Left lung (tissue), 10 donors: ENCODE data around the gene CRTC1. TPM values are rescaled to one million over a fixed set of nuclear protein-coding genes. Genes with fewer than 3 reads are reported as not detected.

ENCODE experiments used
- ATAC-seq: fragments of 200-7000 bp; cut with Tn5 transposase; one replicate; pipeline ENCODE4 v1.9.1; 2020; ENCODE audit warnings: moderate library complexity
- DNase-seq, 4 donors: peaks; one replicate each; pipeline ENCODE4 v3.0.0-alpha.2; 2013 to 2020
- H3K27ac ChIP-seq, 2 donors: fragments of 200-600 bp; sonication (generic) in 1 of 2; one replicate each; pipeline versions ENCODE4 v1.5.0 to v1.8.0; 2020 to 2021
- H3K27me3 ChIP-seq, 2 donors: fragments of 200-600 bp; sonication (generic) in 1 of 2; one replicate each; pipeline versions ENCODE4 v1.5.0 to v1.8.0; 2020 to 2021
- H3K36me3 ChIP-seq, 2 donors: fragments of 200-600 bp; sonication (generic) in 1 of 2; one replicate each; pipeline versions ENCODE4 v1.5.0 to v1.8.0; 2020 to 2021
- H3K4me1 ChIP-seq, 2 donors: fragments of 200-600 bp; one replicate each; pipeline ENCODE4 v1.8.0; 2021
- H3K4me3 ChIP-seq, 2 donors: fragments of 200-600 bp; sonication (generic) in 1 of 2; one replicate each; pipeline versions ENCODE4 v1.5.0 to v1.8.0; 2020 to 2021; ENCODE audit warnings: mild to moderate bottlenecking in 1 of 2
- H3K9me3 ChIP-seq, 2 donors: fragments of 200-600 bp; sonication (generic) in 1 of 2; one replicate each; pipeline versions ENCODE4 v1.5.0 to v1.8.0; 2020 to 2021
- intact Hi-C, 2 donors: fragments of 100-400 bp; cut with DNase I; formaldehyde crosslinking; loops; one replicate each; pipeline versions ENCODE4 v1.11.2 to v1.14.2; 2022
- polyA plus RNA-seq, 6 donors: library from polyadenylated mRNA; unstranded; fragments of 120-200 nt; gene quantifications; one replicate each; pipeline ENCODE4 v1.2.1, GENCODE V29; 2013; ENCODE audit not compliant: insufficient read length in 6 of 6
- total RNA-seq, 2 donors: library from RNA; stranded (reverse); fragmentation: NEBNext Ultra II Directional; extraction: Animal tissue kit (Norgen Biotek cat#: 25700); gene quantifications; one replicate each; pipeline ENCODE4 v1.2.1, GENCODE V29; 2021
- TF ChIP-seq, protein P1 (sequence below), 2 donors: fragments of 200-600 bp; sonication (generic) in 1 of 2; IDR thresholded peaks; one replicate each; pipeline versions ENCODE4 v1.5.0 to v1.8.0; 2021; ENCODE audit warnings: antibody characterized with exemption in 2 of 2
- donor health status: DM: no; HTN: yes; CAD: no.
- donor health status: DM: no; HTN: no; CAD: no.

CRTC1 gene
- total and polyA plus RNA-seq, 8 donors: 11.3 to 23.9 (median 14.6) TPM

DNA sequence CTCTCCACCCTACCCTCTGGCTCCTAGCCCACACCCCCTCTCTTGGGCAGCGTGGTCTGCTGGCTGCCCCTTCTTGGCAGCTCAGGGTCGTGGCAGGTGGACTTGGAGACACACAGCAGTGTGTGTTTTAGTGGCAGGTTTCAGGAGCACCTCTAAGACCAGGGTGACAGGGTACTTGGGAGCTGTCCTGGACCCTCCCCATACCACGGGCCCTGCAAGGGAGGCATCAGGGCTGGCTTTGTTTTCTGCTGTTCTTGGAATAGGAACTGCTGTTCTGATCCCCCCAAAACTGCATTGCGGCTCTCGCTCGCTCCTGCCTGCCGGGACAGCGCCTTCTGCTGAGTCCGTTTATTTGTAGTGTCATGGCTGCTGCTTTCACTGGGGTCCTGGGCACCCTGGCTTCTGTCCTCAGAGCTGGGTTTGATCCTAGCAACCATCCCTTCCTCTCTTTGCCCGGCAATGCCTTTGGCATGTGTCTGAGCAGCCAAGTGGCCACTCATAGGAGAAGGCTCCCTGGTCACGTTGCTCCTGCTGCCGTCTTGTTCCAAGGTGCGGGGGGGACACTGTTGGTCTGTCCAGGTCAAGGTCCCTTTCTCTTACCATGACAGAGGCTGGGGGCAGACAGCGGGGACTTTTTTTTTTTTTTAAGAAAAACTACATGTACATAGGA, 95.5 kb downstream of the CRTC1 start:
- Histone ChIP-seq H3K4me1 (no peaks in the 10 kb centered on the region), H3K27ac (no peak overlapping the region), H3K36me3 (peaks cover 0 to 4% of the 10 kb centered on the region in 2 donors), H3K4me3 (no peak overlapping the region), H3K27me3 (peaks cover 0 to 39% of the 10 kb centered on the region in 2 donors), H3K9me3 (no peaks in the 10 kb centered on the region)
- ATAC-seq: no peak
- peak in 1 of 4 donors; percentile 54 for DNase-seq
- intact Hi-C loops: no loop called here
- TF ChIP-seq, protein P1, sequence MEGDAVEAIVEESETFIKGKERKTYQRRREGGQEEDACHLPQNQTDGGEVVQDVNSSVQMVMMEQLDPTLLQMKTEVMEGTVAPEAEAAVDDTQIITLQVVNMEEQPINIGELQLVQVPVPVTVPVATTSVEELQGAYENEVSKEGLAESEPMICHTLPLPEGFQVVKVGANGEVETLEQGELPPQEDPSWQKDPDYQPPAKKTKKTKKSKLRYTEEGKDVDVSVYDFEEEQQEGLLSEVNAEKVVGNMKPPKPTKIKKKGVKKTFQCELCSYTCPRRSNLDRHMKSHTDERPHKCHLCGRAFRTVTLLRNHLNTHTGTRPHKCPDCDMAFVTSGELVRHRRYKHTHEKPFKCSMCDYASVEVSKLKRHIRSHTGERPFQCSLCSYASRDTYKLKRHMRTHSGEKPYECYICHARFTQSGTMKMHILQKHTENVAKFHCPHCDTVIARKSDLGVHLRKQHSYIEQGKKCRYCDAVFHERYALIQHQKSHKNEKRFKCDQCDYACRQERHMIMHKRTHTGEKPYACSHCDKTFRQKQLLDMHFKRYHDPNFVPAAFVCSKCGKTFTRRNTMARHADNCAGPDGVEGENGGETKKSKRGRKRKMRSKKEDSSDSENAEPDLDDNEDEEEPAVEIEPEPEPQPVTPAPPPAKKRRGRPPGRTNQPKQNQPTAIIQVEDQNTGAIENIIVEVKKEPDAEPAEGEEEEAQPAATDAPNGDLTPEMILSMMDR (IDR thresholded peaks at IDR 0.05): no peak

DNA sequence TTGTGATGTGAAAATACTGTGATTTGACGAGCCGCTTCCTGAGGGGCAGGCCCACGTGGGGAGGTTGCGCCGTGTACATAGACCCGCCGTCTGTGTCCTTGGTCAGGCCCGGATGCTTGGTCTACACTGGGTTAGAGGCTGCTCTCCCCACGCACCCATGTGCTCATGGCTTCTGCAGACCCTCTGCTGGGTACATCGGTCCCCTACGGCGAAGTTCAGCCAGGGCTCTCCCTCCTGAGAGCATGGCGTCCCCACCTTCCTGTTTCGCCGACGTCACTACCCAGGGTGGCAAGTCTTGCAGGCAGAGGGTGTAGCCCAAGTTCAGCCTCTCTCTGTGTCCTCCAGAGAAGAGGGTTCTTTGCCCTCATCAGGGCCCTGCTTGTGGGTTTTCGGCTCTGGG, 96.6 kb downstream of the CRTC1 start:
- TF ChIP-seq, protein P1 (IDR thresholded peaks at IDR 0.05): no peak
- intact Hi-C loops: no loop called here
- ATAC-seq (no peak), DNase-seq (no peak)
- Histone ChIP-seq H3K9me3 (no peaks in the 10 kb centered on the region), H3K36me3 (peaks cover 0 to 4% of the 10 kb centered on the region in 2 donors), H3K4me1 (no peaks in the 10 kb centered on the region), H3K27me3 (peaks cover 0 to 49% of the 10 kb centered on the region in 2 donors), H3K27ac (no peak overlapping the region), H3K4me3 (no peak overlapping the region)

DNA sequence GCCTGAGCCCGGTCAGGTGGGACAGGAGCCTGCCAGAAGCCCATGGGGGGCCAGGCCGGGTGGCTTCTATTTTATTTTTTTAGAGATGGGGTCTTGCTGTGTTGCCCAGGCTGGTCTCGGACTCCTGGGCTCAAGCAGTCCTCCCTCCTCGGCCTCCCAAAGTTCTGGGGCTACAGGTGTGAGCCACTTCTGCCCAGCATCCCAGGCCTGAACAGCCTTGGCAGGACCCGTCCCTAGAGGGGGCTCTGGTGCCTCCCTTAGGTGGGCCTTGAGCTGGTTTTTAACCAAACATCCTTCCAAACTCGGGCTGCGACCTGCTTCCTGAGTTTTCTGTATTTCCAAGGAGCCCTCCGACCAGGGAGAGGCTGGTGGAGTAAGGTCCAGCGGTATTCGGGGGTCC, 97.2 kb downstream of the CRTC1 start:
- Histone ChIP-seq H3K27me3 (peaks cover 0 to 54% of the 10 kb centered on the region in 2 donors), H3K27ac (no peak overlapping the region), H3K36me3 (peaks cover 0 to 2% of the 10 kb centered on the region in 2 donors), H3K9me3 (no peaks in the 10 kb centered on the region), H3K4me3 (no peak overlapping the region), H3K4me1 (peaks cover 0 to 4% of the 10 kb centered on the region in 2 donors)
- intact Hi-C loops: no loop called here
- TF ChIP-seq, protein P1 (IDR thresholded peaks at IDR 0.05): no peak
- DNase-seq: peak in 1 of 4 donors; percentile 44
- no peak for ATAC-seq

DNA sequence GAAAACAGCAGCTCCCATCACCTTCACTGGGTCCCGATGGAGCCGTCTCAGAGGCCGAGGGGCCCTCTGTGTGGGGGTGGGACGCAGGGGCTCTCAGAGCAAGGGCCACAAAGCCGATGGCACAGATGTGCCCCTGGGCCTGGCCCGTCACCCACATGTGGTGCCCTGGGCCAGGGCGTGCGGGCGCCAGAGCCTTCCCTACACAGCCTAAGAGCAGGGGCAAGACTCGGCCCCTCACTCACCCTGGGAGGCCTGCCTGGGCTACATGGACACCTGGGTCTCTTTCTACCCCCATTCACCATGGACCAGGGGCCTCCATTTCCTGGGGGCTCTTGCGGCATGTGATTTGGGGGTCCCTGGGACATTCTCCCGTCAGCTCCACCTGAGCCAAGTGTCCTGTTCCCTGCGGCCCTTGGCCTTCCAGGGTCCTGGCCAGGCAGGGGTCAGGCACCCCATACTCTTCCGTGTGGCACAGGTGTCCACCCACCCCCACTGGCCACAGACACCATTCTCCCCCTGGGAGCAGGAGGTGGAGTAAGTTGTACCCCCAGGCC, 97.6 kb downstream of the CRTC1 start:
- H3K36me3 ChIP-seq: no peaks in the 10 kb centered on the region
- peaks cover 0 to 6% of the 10 kb centered on the region in 2 donors for H3K4me1 ChIP-seq
- peaks cover 0 to 59% of the 10 kb centered on the region in 2 donors for H3K27me3 ChIP-seq
- DNase-seq: peak in 1 of 4 donors; percentile 60
- no peak overlapping the region for H3K4me3 ChIP-seq
- TF ChIP-seq, protein P1 (IDR thresholded peaks at IDR 0.05): no peak
- no peaks in the 10 kb centered on the region for H3K9me3 ChIP-seq
- intact Hi-C loops: no loop called here
- no peak for ATAC-seq
- H3K27ac ChIP-seq: no peak overlapping the region

DNA sequence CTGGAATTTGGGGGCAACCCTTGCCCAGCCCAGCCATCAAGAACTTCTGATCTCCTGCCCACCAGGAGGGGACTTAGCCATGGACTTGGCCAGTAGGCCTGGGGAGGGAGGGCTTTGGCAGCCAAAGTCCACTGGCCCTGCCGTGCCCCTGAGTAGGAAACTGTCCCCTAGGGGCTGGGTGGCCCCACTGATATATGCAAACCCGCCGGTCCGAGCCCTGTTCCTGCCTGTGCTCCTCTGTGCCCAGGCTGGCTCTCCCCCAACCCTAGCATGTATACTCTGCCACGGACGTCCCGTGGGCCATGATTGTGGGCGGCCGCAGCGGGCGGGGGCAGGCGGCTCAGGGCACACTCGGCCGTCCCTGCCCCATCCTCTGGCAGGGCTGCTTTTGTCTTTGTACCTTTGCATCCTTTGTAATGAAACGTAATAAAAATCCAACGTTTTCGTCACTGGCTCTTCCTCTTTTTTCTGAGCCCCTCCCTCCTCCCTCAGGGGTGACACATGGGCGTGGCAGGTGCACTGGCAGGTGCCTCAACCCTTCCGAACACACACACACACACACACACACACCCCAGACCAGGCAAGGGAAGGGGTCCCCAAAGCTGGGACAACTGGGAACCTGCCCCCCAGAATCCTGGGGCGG, 98.5 kb downstream of the CRTC1 start:
- peak in 1 of 4 donors; percentile 62 for DNase-seq
- peaks cover 4 to 63% of the 10 kb centered on the region in 2 donors for H3K27me3 ChIP-seq
- TF ChIP-seq, protein P1 (IDR thresholded peaks at IDR 0.05): no peak
- H3K36me3 ChIP-seq: no peaks in the 10 kb centered on the region
- H3K27ac ChIP-seq: no peak overlapping the region
- H3K4me1 ChIP-seq: peaks cover 0 to 6% of the 10 kb centered on the region in 2 donors
- intact Hi-C loops: no loop called here
- no peak overlapping the region for H3K4me3 ChIP-seq
- no peaks in the 10 kb centered on the region for H3K9me3 ChIP-seq
- no peak for ATAC-seq
